Caco-2 (cell line): ENCODE measurements around the gene COX6B2. TPM values are rescaled to one million over a fixed set of nuclear protein-coding genes. Genes with fewer than 3 reads are reported as not detected.

Experiments used
- BruUV-seq: library from RNA; stranded (reverse); fragments of 400-500 nt; replicated peaks from 2 replicates; lab custom pipeline; 2021; lab: Mats Ljungman, UMichigan
- CTCF ChIA-PET: fragments of 300-600 bp; sonication (Branson Sonifier 250); formaldehyde crosslinking; loops from one replicate; lab custom pipeline; 2022; ENCODE audit warnings: antibody characterized with exemption; lab: Charles Lee
- POLR2A ChIA-PET: fragments of 300-600 bp; sonication (Branson Sonifier 250); formaldehyde crosslinking; loops from one replicate; lab custom pipeline; 2022; ENCODE audit warnings: antibody characterized with exemption; lab: Charles Lee
- DNase-seq, 2 experiments: peaks; one replicate each; pipeline versions ENCODE4 v3.0.0 to v3.0.0-alpha.2; 2020 to 2022
- H3K27me3 ChIP-seq: replicated peaks from 2 replicates; pipeline ENCODE4 v1.6.0; 2011; ENCODE audit warnings: low read length; ENCODE audit not compliant: control insufficient read depth, insufficient read depth
- H3K36me3 ChIP-seq: 2 replicates; pipeline ENCODE4 v1.5.1; 2011; ENCODE audit warnings: low read length; ENCODE audit not compliant: control insufficient read depth, insufficient read depth
- H3K4me1 ChIP-seq: fragments of 250-450 bp; sonication (Bioruptor Pico); 2 replicates; pipeline ENCODE4 v1.5.1; 2020; ENCODE audit warnings: mild to moderate bottlenecking
- H3K4me3 ChIP-seq: 2 replicates; pipeline ENCODE4 v1.5.1; 2011; ENCODE audit warnings: low read depth, mild to moderate bottlenecking, control low read depth, low read length
- H3K9me3 ChIP-seq: fragments of 250-450 bp; sonication (Bioruptor Pico); 2 replicates; pipeline ENCODE4 v1.5.1; 2020; ENCODE audit warnings: mild to moderate bottlenecking, moderate library complexity
- H3K27ac Mint-ChIP-seq: one replicate; pipeline ENCODE4 v1.8.0; 2022; ENCODE audit warnings: mixed read lengths; ENCODE audit not compliant: unreplicated experiment
- H3K27me3 Mint-ChIP-seq: one replicate; pipeline ENCODE4 v1.8.0; 2022; ENCODE audit warnings: mixed read lengths; ENCODE audit not compliant: insufficient read depth, unreplicated experiment
- H3K36me3 Mint-ChIP-seq: one replicate; pipeline ENCODE4 v1.8.0; 2022; ENCODE audit warnings: mild to moderate bottlenecking, mixed read lengths; ENCODE audit not compliant: insufficient read depth, unreplicated experiment
- H3K4me1 Mint-ChIP-seq: one replicate; pipeline ENCODE4 v1.8.0; 2022; ENCODE audit warnings: low read depth, mixed read lengths; ENCODE audit not compliant: unreplicated experiment
- H3K4me3 Mint-ChIP-seq: one replicate; pipeline ENCODE4 v1.8.0; 2022; ENCODE audit warnings: mild to moderate bottlenecking, moderate library complexity, mixed read lengths; ENCODE audit not compliant: unreplicated experiment
- H3K9me3 Mint-ChIP-seq: one replicate; pipeline ENCODE4 v1.8.0; 2022; ENCODE audit warnings: mixed read lengths; ENCODE audit not compliant: unreplicated experiment
- intact Hi-C: fragments of 100-400 bp; cut with micrococcal nuclease; formaldehyde crosslinking; loops from one replicate; pipeline ENCODE4 v1.10.0; 2022; ENCODE audit not compliant: unreplicated experiment
- total RNA-seq: library from RNA; stranded (reverse); gene quantifications from 2 replicates; pipeline ENCODE4 v1.2.3, GENCODE V29; 2022
- TF ChIP-seq, protein P1 (sequence below), 2 experiments: fragments of 200-600 bp in 1 of 2; IDR thresholded peaks; 1 replicate in 1 of 2; 2 replicates in 1 of 2; pipeline versions ENCODE4 v1.5.1 to v1.8.0; 2011 to 2022; ENCODE audit warnings: antibody characterized with exemption in 1 of 2, control low read depth in 1 of 2, inconsistent platforms in 1 of 2, low read depth in 1 of 2, low read length in 1 of 2, mild to moderate bottlenecking in 1 of 2, moderate library complexity in 1 of 2; ENCODE audit not compliant: insufficient read depth in 1 of 2, severe bottlenecking in 1 of 2, unreplicated experiment in 1 of 2

Gene COX6B2
- total RNA-seq, 1 experiment from 2014 or later: 0.27 TPM

DNA sequence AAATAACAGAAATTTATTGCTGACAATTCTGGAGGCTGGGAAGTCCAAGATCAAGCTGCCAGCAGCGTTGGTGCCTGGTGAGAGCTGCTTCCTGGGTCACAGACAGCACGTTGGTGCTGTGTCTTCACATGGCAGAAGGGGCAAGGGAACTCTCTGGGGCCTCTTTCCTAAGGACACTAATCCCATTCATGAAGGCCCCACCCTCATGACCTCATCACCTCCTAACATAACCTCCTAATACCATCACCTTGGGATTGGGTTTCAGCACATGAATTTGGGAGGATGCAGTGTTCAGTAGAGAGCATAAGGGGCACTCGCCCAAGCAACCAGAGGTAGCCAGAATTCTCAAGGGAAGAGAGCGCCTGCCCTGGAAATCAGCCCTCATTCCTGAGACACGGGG, 45.1 kb downstream of the COX6B2 start:
- no peaks in the 10 kb centered on the region for H3K9me3 Mint-ChIP-seq
- CTCF ChIA-PET: no interaction called here
- intact Hi-C loops: no loop called here

GRCh38 chr19:55308281-55308680, 46.2 kb downstream of the COX6B2 start:
- no peaks in the 10 kb centered on the region for H3K9me3 ChIP-seq
- TF ChIP-seq, protein P1, sequence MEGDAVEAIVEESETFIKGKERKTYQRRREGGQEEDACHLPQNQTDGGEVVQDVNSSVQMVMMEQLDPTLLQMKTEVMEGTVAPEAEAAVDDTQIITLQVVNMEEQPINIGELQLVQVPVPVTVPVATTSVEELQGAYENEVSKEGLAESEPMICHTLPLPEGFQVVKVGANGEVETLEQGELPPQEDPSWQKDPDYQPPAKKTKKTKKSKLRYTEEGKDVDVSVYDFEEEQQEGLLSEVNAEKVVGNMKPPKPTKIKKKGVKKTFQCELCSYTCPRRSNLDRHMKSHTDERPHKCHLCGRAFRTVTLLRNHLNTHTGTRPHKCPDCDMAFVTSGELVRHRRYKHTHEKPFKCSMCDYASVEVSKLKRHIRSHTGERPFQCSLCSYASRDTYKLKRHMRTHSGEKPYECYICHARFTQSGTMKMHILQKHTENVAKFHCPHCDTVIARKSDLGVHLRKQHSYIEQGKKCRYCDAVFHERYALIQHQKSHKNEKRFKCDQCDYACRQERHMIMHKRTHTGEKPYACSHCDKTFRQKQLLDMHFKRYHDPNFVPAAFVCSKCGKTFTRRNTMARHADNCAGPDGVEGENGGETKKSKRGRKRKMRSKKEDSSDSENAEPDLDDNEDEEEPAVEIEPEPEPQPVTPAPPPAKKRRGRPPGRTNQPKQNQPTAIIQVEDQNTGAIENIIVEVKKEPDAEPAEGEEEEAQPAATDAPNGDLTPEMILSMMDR (IDR thresholded peaks at IDR 0.05; ENCODE audit: insufficient read depth in 1 of 2, low read depth in 1 of 2, low read length in 1 of 2, severe bottlenecking in 1 of 2, unreplicated experiment in 1 of 2): no peak
- Mint-ChIP-seq H3K27me3 (no peaks in the 10 kb centered on the region), H3K4me3 (no peak overlapping the region), H3K27ac (no peak overlapping the region), H3K4me1 (peaks cover 2% of the 10 kb centered on the region), H3K9me3 (no peaks in the 10 kb centered on the region), H3K36me3 (peaks cover 29% of the 10 kb centered on the region)
- intact Hi-C loops: no loop called here
- ChIA-PET CTCF (no interaction called here), POLR2A (no interaction called here)
- no peaks in the 10 kb centered on the region for H3K27me3 ChIP-seq
- peaks cover 5% of the 10 kb centered on the region for H3K36me3 ChIP-seq
- no peak overlapping the region for H3K4me3 ChIP-seq
- no peaks in the 10 kb centered on the region for H3K4me1 ChIP-seq
- no TSS peak for BruUV-seq
- DNase-seq: no peak

More for the DNA sequence above, 45.1 kb downstream of the COX6B2 start:
- BruUV-seq: no TSS peak
- no peak overlapping the region for H3K27ac Mint-ChIP-seq
- POLR2A ChIA-PET: no interaction called here
- H3K9me3 ChIP-seq: no peaks in the 10 kb centered on the region
- H3K4me3 ChIP-seq: no peak overlapping the region
- TF ChIP-seq, protein P1 (IDR thresholded peaks at IDR 0.05; ENCODE audit: insufficient read depth in 1 of 2, low read depth in 1 of 2, low read length in 1 of 2, severe bottlenecking in 1 of 2, unreplicated experiment in 1 of 2): no peak
- H3K36me3 Mint-ChIP-seq: peaks cover 29% of the 10 kb centered on the region
- H3K4me1 Mint-ChIP-seq: peaks cover 6% of the 10 kb centered on the region
- DNase-seq: no peak
- H3K36me3 ChIP-seq: peaks cover 4% of the 10 kb centered on the region
- H3K27me3 Mint-ChIP-seq: no peaks in the 10 kb centered on the region
- H3K4me1 ChIP-seq: no peaks in the 10 kb centered on the region
- H3K4me3 Mint-ChIP-seq: no peak overlapping the region
- H3K27me3 ChIP-seq: no peaks in the 10 kb centered on the region

GRCh38 chr19:55306712-55307111, 47.8 kb downstream of the COX6B2 start:
- Histone ChIP-seq H3K9me3 (no peaks in the 10 kb centered on the region), H3K27me3 (no peaks in the 10 kb centered on the region), H3K4me1 (no peaks in the 10 kb centered on the region), H3K36me3 (peaks cover 6% of the 10 kb centered on the region), H3K4me3 (no peak overlapping the region)
- H3K9me3 Mint-ChIP-seq: no peaks in the 10 kb centered on the region
- no TSS peak for BruUV-seq
- no peak overlapping the region for H3K27ac Mint-ChIP-seq
- intact Hi-C loops: no loop called here
- POLR2A ChIA-PET: no interaction called here
- no peaks in the 10 kb centered on the region for H3K4me1 Mint-ChIP-seq
- CTCF ChIA-PET: no interaction called here
- TF ChIP-seq, protein P1 (IDR thresholded peaks at IDR 0.05; ENCODE audit: insufficient read depth in 1 of 2, low read depth in 1 of 2, low read length in 1 of 2, severe bottlenecking in 1 of 2, unreplicated experiment in 1 of 2): no peak
- H3K27me3 Mint-ChIP-seq: no peaks in the 10 kb centered on the region
- no peak overlapping the region for H3K4me3 Mint-ChIP-seq
- DNase-seq: no peak
- H3K36me3 Mint-ChIP-seq: peaks cover 35% of the 10 kb centered on the region
